ENCODE data around the gene GRPR.

DNA sequence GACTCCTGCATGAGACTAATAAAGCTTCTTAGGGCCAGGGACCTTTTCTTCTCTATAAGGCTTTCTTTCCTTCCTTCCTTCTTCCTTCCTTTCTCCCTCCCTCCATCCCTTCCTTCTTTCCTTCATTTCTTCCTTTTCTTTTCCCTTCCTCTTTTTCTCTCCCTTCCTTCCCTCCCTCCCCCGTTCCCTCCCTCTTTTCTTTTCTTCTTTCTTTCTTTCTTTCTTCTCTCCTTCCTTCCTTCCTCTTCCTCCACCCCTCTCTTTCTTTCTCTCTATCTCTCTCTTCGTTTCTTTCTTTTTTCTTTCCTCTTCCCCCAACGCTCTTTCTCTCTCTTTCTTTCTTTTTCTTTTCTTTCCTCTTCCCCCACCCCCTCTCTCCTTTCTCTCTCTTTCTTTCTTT lies 41.4 kb downstream of the GRPR start:
- TF ChIP-seq POLR2A (IDR thresholded peaks at IDR 0.05; ENCODE audit: low read depth, low read length) = no peak
- TF ChIP-seq, protein P1, sequence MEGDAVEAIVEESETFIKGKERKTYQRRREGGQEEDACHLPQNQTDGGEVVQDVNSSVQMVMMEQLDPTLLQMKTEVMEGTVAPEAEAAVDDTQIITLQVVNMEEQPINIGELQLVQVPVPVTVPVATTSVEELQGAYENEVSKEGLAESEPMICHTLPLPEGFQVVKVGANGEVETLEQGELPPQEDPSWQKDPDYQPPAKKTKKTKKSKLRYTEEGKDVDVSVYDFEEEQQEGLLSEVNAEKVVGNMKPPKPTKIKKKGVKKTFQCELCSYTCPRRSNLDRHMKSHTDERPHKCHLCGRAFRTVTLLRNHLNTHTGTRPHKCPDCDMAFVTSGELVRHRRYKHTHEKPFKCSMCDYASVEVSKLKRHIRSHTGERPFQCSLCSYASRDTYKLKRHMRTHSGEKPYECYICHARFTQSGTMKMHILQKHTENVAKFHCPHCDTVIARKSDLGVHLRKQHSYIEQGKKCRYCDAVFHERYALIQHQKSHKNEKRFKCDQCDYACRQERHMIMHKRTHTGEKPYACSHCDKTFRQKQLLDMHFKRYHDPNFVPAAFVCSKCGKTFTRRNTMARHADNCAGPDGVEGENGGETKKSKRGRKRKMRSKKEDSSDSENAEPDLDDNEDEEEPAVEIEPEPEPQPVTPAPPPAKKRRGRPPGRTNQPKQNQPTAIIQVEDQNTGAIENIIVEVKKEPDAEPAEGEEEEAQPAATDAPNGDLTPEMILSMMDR (IDR thresholded peaks at IDR 0.05 in 2 of 3, conservative IDR thresholded peaks at IDR 0.05 in 1 of 3; ENCODE audit: control insufficient read depth in 2 of 3, extremely low read depth in 1 of 3, insufficient read depth in 1 of 3, low read depth in 3 of 3, low read length in 3 of 3) = no peak
- TF ChIP-seq, protein P2, sequence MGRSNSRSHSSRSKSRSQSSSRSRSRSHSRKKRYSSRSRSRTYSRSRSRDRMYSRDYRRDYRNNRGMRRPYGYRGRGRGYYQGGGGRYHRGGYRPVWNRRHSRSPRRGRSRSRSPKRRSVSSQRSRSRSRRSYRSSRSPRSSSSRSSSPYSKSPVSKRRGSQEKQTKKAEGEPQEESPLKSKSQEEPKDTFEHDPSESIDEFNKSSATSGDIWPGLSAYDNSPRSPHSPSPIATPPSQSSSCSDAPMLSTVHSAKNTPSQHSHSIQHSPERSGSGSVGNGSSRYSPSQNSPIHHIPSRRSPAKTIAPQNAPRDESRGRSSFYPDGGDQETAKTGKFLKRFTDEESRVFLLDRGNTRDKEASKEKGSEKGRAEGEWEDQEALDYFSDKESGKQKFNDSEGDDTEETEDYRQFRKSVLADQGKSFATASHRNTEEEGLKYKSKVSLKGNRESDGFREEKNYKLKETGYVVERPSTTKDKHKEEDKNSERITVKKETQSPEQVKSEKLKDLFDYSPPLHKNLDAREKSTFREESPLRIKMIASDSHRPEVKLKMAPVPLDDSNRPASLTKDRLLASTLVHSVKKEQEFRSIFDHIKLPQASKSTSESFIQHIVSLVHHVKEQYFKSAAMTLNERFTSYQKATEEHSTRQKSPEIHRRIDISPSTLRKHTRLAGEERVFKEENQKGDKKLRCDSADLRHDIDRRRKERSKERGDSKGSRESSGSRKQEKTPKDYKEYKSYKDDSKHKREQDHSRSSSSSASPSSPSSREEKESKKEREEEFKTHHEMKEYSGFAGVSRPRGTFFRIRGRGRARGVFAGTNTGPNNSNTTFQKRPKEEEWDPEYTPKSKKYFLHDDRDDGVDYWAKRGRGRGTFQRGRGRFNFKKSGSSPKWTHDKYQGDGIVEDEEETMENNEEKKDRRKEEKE (IDR thresholded peaks at IDR 0.05) = no peak
